IPS-20b (cell line): Measurements from ENCODE around the gene FUS.
"Not testable (repeated sequence)": the region's sequence is repeated elsewhere in the genome, so short reads cannot be mapped to it uniquely, and the experiment has no call there.

Experiments used
- H3K27ac ChIP-seq: one replicate; pipeline ENCODE4 v1.5.1; 2013; ENCODE audit warnings: low read length
- H3K27me3 ChIP-seq: 2 replicates; pipeline ENCODE4 v1.6.1; 2013; ENCODE audit warnings: mild to moderate bottlenecking, low read length, inconsistent platforms; ENCODE audit not compliant: insufficient read depth
- H3K36me3 ChIP-seq: 2 replicates; pipeline ENCODE4 v1.6.1; 2013; ENCODE audit warnings: low read depth, mild to moderate bottlenecking, inconsistent platforms, low read length, moderate library complexity; ENCODE audit not compliant: insufficient read depth
- H3K4me1 ChIP-seq: 2 replicates; pipeline ENCODE4 v1.6.1; 2013; ENCODE audit warnings: mild to moderate bottlenecking, control low read depth, inconsistent platforms, low read length, moderate library complexity; ENCODE audit not compliant: insufficient read depth
- H3K4me3 ChIP-seq: 2 replicates; pipeline ENCODE4 v1.5.1; 2013; ENCODE audit warnings: mild to moderate bottlenecking, low read length, inconsistent platforms
- H3K9ac ChIP-seq: 2 replicates; pipeline ENCODE4 v1.6.1; 2013; ENCODE audit warnings: low read depth, mild to moderate bottlenecking, inconsistent platforms, low read length, moderate library complexity
- H3K9me3 ChIP-seq: 2 replicates; pipeline ENCODE4 v1.6.1; 2013; ENCODE audit warnings: mild to moderate bottlenecking, low read depth, low read length, inconsistent platforms; ENCODE audit not compliant: insufficient read depth

The FUS gene

DNA sequence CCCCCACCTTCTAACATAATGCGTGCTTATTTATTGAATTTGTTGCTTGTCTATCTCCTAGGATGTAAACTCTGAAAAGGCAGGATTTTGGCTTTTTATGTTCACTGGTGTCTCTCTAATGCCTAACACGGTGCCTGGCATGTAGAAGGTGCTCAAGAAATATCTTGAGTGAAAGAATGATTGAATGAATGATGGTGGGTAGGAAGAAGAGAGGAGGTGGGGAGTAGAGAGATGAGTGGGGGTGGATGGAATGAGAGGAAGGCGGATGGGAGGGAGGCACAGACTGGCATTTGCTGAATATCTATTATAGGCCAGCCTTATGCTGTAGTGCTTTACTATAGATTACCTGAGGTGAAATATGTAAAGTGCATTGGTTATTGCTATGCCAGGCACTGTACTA is 32.4 kb upstream of the FUS start:
- Histone ChIP-seq H3K4me1 (no peaks in the 10 kb centered on the region), H3K4me3 (peak overlapping the region; percentile 59; the same call in 1 of the 2 replicates), H3K36me3 (no peaks in the 10 kb centered on the region), H3K27ac (no peak overlapping the region), H3K9ac (no peak overlapping the region), H3K27me3 (peaks cover 52% of the 10 kb centered on the region), H3K9me3 (no peaks in the 10 kb centered on the region)

DNA sequence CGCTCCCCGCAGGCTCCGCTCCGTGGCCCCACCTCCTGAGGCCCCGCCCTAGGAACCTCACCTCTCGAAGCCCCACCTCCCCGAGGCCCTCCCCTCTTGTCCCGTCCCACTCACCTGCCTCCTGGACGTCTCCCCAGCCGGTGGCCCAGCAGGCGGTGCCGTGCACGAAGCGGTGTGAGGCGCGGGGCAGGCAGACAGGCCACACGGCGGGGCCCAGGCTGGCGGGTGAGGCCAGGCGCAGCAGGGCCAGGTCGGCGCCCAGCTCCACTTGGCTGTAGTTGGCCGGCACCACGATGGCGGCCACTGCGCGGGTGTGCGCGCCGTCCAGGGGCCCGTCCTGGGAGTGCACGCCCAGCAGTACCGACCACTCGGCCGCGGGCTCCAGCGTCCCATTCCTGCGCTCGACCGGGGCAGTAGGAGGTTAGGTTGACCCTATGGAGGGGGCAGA is 31.6 kb upstream of the FUS start:
- H3K27ac ChIP-seq: no peak overlapping the region
- H3K4me3 ChIP-seq: peak overlapping the region; percentile 59; the same call in 1 of the 2 replicates
- no peaks in the 10 kb centered on the region for H3K4me1 ChIP-seq
- peak overlapping the region; percentile 13; the same call in 1 of the 2 replicates for H3K9ac ChIP-seq
- peaks cover 44% of the 10 kb centered on the region for H3K27me3 ChIP-seq
- no peaks in the 10 kb centered on the region for H3K36me3 ChIP-seq
- no peaks in the 10 kb centered on the region for H3K9me3 ChIP-seq

DNA sequence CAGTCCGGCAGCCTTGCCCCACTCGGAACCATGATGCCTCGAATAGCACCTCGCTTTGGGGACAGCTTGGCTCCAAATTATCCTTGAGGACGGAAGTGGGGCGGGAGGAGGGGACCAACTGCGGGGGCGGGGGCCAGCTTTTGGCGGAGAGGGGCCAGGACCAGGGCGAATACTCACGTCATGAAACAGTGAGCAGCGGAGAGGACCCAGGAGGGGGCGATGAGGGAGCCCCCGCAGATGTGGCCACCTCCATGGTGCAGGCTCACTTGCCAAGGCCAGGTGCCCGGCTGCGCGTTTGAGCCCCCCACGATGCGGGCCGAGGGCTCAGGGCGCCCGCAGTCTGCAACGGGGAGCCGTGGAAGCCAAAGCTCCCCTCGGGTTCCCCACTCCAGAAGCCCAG is 31.0 kb upstream of the FUS start:
- no peaks in the 10 kb centered on the region for H3K9me3 ChIP-seq
- no peak overlapping the region; the same call in 1 of the 2 replicates for H3K4me3 ChIP-seq
- peaks cover 38% of the 10 kb centered on the region for H3K27me3 ChIP-seq
- H3K27ac ChIP-seq: no peak overlapping the region
- no peaks in the 10 kb centered on the region for H3K4me1 ChIP-seq
- H3K36me3 ChIP-seq: no peaks in the 10 kb centered on the region
- H3K9ac ChIP-seq: no peak overlapping the region

DNA sequence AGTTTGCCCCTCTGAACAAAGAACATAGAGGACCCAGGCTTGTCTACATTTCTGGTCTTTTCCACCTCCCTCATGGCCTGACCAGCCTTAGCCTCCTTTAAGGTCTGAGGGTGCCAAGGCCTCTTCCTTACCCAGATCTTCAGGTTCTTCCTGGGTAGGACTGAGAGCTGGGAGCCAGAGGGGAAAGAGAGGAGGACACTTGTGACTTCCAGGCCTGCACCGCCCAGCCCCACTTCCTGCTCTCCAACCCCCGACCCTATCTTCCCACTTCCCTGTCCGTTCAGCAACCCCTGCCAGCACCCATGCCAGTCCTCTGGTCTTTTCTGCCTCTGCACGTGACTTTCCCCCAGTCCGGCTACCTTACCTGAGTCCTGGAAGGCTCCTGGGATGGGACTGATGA is 30.6 kb upstream of the FUS start:
- H3K9ac ChIP-seq: no peak overlapping the region

DNA sequence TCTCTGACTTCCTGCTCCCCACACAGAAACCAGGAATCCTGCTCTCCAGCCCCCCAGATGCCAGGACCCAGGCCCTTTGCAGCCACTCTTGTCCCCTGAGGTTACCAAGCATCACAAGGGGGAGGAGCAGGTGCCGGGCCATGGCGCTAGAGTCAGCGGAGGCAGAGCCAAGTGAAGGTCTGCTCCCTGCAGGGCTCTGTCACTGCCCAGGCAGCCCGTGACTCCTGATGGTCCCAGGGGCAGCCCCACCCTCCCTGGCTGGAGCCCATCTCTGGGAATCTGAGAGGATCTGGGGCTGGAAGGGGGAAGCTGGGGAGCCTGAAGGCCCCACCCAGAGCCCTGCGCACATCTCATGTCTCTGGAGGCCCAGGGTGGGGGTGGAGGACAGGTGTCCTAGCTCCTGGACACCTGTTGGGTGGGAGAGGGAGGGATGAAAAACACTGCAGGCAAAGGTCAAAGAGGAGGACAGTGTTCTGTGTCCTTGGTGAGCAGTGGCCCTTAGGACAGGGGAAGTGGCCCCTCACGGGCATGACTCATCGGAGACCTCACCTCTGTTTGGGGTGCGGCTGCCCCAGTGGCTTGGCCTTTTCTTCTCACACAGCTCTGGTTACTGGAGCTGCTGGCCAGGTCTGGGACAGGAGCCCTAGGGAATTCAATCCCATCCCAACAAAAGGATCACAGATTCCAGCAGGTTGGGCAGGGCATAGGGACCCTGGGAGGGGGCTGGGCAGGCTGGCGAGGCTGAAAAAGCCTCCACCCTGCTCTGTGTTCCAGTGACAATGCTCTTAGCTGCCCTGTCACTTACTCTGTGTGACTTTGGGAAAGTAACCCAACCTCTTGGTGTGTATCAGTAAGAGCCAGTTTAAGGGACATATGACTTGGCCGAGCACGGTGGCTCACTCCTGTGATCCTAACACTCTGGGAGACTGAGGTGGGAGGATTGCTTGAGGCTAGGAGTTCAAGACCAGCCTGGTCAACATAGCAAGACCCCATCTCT is 29.7 kb upstream of the FUS start, which contains the start of gene PRSS36:
TSS of gene PRSS36 (minus strand) at position 173 of the 997 bp plus-strand sequence. CDS start at position 142, 31 bp downstream.
- Histone ChIP-seq H3K9me3 (no peaks in the 10 kb centered on the region), H3K27ac (no peak within 1 kb of the TSS), H3K9ac (no peak within 1 kb of the TSS), H3K4me1 (no peaks in the 10 kb centered on the region), H3K4me3 (no peak within 1 kb of the TSS), H3K36me3 (no peaks in the 10 kb centered on the region), H3K27me3 (peaks cover 36% of the 10 kb centered on the region)

More for the DNA sequence above, 30.6 kb upstream of the FUS start:
- H3K4me3 ChIP-seq: no peak overlapping the region
- H3K27me3 ChIP-seq: peaks cover 36% of the 10 kb centered on the region
- no peak overlapping the region for H3K27ac ChIP-seq
- no peaks in the 10 kb centered on the region for H3K4me1 ChIP-seq
- H3K36me3 ChIP-seq: no peaks in the 10 kb centered on the region
- H3K9me3 ChIP-seq: no peaks in the 10 kb centered on the region

DNA sequence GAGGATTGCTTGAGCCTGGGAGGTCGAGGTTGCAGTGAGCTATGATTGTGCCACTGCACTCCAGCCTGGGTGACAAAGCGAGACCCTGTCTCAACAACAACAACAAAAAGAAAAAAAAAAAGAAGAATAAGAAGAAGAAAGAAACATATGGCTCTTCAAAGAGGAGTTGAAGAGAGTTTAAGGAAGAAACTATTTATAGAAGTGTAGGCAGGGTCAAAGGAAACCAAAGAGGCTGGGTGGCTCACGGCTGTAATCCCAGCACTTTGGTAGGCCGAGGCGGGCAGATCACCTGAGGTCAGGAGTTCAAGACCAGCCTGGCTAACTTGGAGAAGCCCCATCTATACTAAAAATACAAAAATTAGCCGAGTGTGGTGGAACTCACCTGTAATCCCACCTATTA is 29.0 kb upstream of the FUS start:
- H3K9me3 ChIP-seq, H3K9ac ChIP-seq, H3K4me1 ChIP-seq, H3K36me3 ChIP-seq, H3K27ac ChIP-seq, H3K4me3 ChIP-seq: not testable (repeated sequence)
- peaks cover 30% of the 10 kb centered on the region for H3K27me3 ChIP-seq

DNA sequence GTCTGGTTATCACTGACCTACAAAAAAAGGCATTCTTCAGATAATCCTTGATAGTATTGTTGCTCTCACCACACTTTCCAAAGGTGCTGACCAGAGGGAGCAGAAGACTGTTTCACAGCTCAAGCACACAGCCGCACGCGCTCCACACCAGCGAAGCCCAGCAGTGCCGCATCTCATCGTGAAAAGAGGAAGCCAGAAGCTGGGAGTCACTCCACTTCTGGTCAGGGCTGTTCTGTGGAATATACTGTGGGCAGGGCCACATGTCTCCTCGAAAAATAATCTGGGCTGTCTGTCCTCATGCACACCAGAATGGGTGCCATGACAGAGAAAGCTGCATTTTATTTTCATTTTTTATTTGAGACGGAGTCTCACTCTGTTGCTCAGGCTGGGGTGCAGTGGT is 22.8 kb upstream of the FUS start:
- Histone ChIP-seq H3K27ac (no peak overlapping the region), H3K4me1 (no peaks in the 10 kb centered on the region), H3K4me3 (no peak overlapping the region), H3K9ac (no peak overlapping the region), H3K9me3 (no peaks in the 10 kb centered on the region), H3K36me3 (no peaks in the 10 kb centered on the region), H3K27me3 (no peaks in the 10 kb centered on the region)

DNA sequence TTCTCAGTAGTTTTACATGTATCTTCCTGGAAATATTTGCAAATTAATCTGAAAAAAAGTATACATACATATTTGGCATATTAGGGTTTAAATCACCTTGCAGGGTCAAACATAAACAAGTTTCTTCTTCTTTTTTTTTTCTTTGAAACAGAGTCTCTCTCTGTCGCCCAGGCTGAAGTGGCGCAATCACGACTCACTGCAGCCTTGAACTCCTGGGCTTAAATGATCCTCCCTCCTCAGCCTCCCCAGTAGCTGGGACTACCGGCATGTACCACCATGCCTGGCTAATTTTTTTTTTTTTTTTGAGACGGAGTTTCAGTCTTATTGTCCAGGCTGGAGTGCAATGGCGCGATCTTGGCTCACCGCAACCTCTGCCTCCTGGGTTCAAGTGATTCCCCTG is 12.6 kb upstream of the FUS start:
- Histone ChIP-seq H3K27ac (no peak overlapping the region), H3K36me3 (no peaks in the 10 kb centered on the region), H3K9me3 (no peaks in the 10 kb centered on the region), H3K9ac (no peak overlapping the region), H3K4me3 (no peak overlapping the region), H3K4me1 (0 out of 2 replicates have a peak, but pooled peaks cover 4% of the 10 kb centered on the region), H3K27me3 (no peaks in the 10 kb centered on the region)

DNA sequence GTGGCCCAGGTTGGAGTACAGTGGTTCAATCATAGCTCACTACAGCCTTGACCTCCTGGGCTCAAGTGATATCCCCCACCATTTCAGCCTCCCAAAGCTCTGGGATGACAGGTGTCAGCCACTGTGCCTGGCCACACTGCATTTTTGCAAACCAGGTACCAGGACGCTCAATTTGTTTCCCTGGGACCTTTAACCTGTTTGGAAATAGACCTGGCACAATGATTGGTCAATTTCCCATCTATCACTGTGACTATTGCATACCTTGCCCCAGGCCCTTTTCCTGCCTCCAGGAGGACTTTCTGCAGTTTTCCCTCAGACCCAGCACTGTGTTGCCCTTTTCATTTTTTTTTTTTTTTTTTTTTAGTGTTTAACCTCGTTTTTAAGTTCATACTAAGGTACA is 11.1 kb upstream of the FUS start:
- peaks cover 4% of the 10 kb centered on the region; the same call in 1 of the 2 replicates for H3K4me1 ChIP-seq
- H3K9me3 ChIP-seq: no peaks in the 10 kb centered on the region
- no peaks in the 10 kb centered on the region for H3K36me3 ChIP-seq
- no peak overlapping the region for H3K4me3 ChIP-seq
- H3K27ac ChIP-seq: no peak overlapping the region
- no peaks in the 10 kb centered on the region for H3K27me3 ChIP-seq
- H3K9ac ChIP-seq: no peak overlapping the region

DNA sequence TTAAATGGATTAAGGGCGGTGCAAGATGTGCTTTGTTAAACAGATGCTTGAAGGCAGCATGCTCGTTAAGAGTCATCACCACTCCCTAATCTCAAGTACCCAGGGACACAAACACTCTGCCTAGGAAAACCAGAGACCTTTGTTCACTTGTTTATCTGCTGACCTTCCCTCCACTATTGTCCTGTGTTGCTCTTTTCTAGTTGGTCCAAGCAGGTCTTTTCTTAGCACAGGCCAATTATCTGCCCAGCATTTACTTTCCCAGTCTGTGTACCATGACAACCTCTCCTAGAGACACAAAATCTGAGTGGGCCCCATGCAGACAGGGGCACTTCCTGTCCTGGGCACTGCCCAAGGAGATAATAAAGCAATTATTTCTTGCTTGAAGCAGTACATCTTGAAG is 9.9 kb upstream of the FUS start:
- H3K27me3 ChIP-seq, H3K4me1 ChIP-seq, H3K4me3 ChIP-seq, H3K36me3 ChIP-seq, H3K27ac ChIP-seq, H3K9me3 ChIP-seq, H3K9ac ChIP-seq: not testable (repeated sequence)

DNA sequence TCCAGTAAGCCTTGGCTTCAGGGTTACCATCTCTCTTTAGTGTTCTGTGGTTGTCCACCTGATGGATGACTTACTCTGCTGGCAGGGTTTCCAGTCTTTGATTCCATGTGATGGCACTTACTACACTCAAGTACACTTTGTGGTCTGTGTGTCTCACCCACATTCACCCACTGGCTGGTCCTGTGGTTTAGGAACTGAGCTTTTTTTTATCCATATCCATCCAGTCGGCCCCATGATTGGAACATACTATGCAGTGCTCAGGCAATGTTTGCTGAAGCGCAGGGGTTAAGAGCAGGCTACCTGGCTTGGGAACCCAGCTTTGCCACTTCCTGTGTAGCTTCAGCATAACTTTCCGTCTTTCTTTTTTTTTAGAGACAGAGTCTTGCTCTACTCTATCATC is 2.8 kb upstream of the FUS start:
- peaks cover 12% of the 10 kb centered on the region for H3K36me3 ChIP-seq
- peaks cover 4% of the 10 kb centered on the region for H3K4me1 ChIP-seq
- no peak overlapping the region for H3K9ac ChIP-seq
- no peak overlapping the region for H3K27ac ChIP-seq
- H3K4me3 ChIP-seq: no peak overlapping the region
- no peaks in the 10 kb centered on the region for H3K27me3 ChIP-seq
- H3K9me3 ChIP-seq: no peaks in the 10 kb centered on the region

DNA sequence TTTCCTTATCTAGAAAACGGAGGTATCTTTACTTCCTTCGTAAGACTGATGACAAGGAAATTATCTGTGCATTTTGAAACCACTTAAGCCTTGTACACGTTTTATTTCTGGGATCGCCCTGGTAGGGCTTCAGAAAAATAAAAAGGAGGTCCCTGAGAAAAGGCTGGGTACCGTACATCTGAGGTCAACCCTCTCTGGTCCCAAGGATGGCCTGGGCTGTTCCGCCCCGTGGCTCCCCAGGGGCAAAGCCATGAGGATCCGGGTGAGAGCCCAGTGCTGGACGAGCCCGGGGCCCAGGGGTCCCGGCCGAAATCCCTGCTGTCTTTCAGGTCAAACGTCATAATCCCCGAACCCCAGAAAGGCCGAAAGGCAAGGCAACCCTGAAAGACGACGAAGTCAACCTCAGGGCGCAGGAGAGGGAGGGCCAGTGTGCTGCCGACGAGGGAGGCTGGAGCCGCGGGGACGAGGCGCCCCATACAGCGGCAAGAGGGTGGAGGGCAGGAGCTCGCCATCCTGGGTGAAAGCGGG is 656 bp upstream of the FUS start:
- Histone ChIP-seq H3K9ac (peak overlapping the region; percentile 99; the same call in 1 of the 2 replicates), H3K4me3 (peak overlapping the region; percentile 100), H3K27me3 (no peaks in the 10 kb centered on the region), H3K4me1 (peaks cover 7% of the 10 kb centered on the region), H3K36me3 (peaks cover 33% of the 10 kb centered on the region), H3K9me3 (no peaks in the 10 kb centered on the region), H3K27ac (peak overlapping the region; percentile 100)
